Astrocyte (in vitro differentiated cells and primary cell): Measurements from ENCODE around the gene HOXA13.

Experiments
- EZH2 ChIP-seq: IDR thresholded peaks from 2 replicates; pipeline ENCODE4 v1.6.1; 2012; ENCODE audit warnings: mild to moderate bottlenecking, low read length, inconsistent platforms; ENCODE audit not compliant: insufficient read depth
- TF ChIP-seq, protein P1 (sequence below): IDR thresholded peaks from 2 replicates; pipeline ENCODE4 v1.5.1; 2011; ENCODE audit warnings: low read depth, mild to moderate bottlenecking, inconsistent platforms, low read length, moderate library complexity; ENCODE audit not compliant: insufficient read depth

DNA sequence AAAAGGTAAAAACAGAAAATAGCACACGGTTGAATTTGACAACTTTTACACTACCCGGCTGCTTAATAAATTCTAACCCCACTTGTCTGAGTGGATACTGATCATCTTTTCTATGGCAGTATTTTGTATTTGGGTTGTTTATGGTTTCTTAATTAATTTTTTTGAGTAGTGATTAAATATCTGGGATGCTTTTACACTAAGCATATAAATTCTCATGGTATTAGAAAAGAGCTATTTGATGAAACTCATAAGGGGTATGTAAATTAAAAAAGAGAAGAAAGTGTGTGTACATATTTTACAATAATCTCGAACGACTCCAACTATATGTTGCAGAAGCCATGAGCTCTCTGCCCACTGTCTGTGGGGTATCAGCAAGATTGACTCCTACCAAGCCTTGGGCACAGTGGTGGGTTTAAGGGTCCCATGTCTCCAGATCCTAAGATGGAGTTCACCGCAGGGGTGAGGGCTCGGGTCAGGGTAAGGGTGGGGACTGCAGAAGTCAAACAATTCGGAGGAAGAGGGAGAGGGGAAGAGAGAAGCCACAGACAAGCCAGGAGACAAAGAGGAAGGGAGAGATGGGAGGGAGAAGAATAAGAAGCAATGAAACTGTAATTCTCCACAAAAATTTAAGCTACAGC, 7.6 kb upstream of the HOXA13 start:
- TF ChIP-seq, protein P1, sequence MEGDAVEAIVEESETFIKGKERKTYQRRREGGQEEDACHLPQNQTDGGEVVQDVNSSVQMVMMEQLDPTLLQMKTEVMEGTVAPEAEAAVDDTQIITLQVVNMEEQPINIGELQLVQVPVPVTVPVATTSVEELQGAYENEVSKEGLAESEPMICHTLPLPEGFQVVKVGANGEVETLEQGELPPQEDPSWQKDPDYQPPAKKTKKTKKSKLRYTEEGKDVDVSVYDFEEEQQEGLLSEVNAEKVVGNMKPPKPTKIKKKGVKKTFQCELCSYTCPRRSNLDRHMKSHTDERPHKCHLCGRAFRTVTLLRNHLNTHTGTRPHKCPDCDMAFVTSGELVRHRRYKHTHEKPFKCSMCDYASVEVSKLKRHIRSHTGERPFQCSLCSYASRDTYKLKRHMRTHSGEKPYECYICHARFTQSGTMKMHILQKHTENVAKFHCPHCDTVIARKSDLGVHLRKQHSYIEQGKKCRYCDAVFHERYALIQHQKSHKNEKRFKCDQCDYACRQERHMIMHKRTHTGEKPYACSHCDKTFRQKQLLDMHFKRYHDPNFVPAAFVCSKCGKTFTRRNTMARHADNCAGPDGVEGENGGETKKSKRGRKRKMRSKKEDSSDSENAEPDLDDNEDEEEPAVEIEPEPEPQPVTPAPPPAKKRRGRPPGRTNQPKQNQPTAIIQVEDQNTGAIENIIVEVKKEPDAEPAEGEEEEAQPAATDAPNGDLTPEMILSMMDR, result no peak
- TF ChIP-seq EZH2, result peak; percentile 15
